IMR-90 (cell line): ENCODE results near the gene TMEM154. TPM values are rescaled to one million over a fixed set of nuclear protein-coding genes. Genes with fewer than 3 reads are reported as not detected.

Source experiments
- ATAC-seq: fragments of 200-7000 bp; cut with Tn5 transposase; 2 replicates; pipeline ENCODE4 v1.9.1; 2020; ENCODE audit warnings: low read depth, mild to moderate bottlenecking, moderate library complexity
- BruUV-seq: library from RNA; stranded (reverse); fragments of 400-500 nt; replicated peaks from 2 replicates; lab custom pipeline; 2021; lab: Mats Ljungman, UMichigan
- CTCF ChIA-PET: fragments of 300-600 bp; formaldehyde crosslinking; extraction: SDS; loops from one replicate; lab custom pipeline; 2021; ENCODE audit warnings: antibody characterized with exemption; lab: Yijun Ruan, JAX
- POLR2A ChIA-PET: fragments of 300-600 bp; sonication (Branson Sonifier 250); formaldehyde crosslinking; loops from one replicate; lab custom pipeline; 2022; ENCODE audit warnings: antibody characterized with exemption; ENCODE audit not compliant: unreplicated experiment; lab: Charles Lee
- DNase-seq: peaks from one replicate; pipeline ENCODE4 v3.0.0; 2013
- H2AFZ ChIP-seq: replicated peaks from 2 replicates; pipeline ENCODE3; 2013; ENCODE audit warnings: low read length, mild to moderate bottlenecking; ENCODE audit not compliant: poor library complexity
- H2AK5ac ChIP-seq: 2 replicates; pipeline ENCODE4 v1.6.1; 2013; ENCODE audit warnings: low read depth, low read length, inconsistent platforms
- H2AK9ac ChIP-seq: replicated peaks from 2 replicates; pipeline ENCODE3; 2013; ENCODE audit warnings: mild to moderate bottlenecking, low read depth, low read length, moderate library complexity; ENCODE audit not compliant: poor library complexity
- H2BK120ac ChIP-seq: 2 replicates; pipeline ENCODE4 v1.6.1; 2013; ENCODE audit warnings: low read depth, low read length, inconsistent platforms
- H2BK15ac ChIP-seq: 3 replicates; pipeline ENCODE4 v1.6.1; 2013; ENCODE audit warnings: low read depth, low read length, inconsistent platforms
- H2BK20ac ChIP-seq: 2 replicates; pipeline ENCODE4 v1.6.1; 2013; ENCODE audit warnings: low read depth, mild to moderate bottlenecking, inconsistent platforms, low read length, moderate library complexity
- H2BK5ac ChIP-seq: 2 replicates; pipeline ENCODE4 v1.6.1; 2013; ENCODE audit warnings: mild to moderate bottlenecking, low read depth, low read length, inconsistent platforms; ENCODE audit not compliant: poor library complexity, severe bottlenecking
- H3K14ac ChIP-seq: replicated peaks from 2 replicates; pipeline ENCODE4 v1.6.1; 2013; ENCODE audit warnings: low read depth, low read length, inconsistent platforms
- H3K18ac ChIP-seq: 2 replicates; pipeline ENCODE4 v1.6.1; 2013; ENCODE audit warnings: low read depth, low read length, control low read depth
- H3K23ac ChIP-seq: 2 replicates; pipeline ENCODE4 v1.6.1; 2013; ENCODE audit warnings: low read depth, low read length, inconsistent platforms
- H3K27ac ChIP-seq: 2 replicates; pipeline ENCODE4 v1.5.1; 2013; ENCODE audit warnings: mild to moderate bottlenecking, control low read depth, low read length; ENCODE audit not compliant: insufficient read depth
- H3K27me3 ChIP-seq: 2 replicates; pipeline ENCODE4 v1.6.1; 2013; ENCODE audit warnings: low read length; ENCODE audit not compliant: control insufficient read depth, insufficient read depth
- H3K36me3 ChIP-seq: 2 replicates; pipeline ENCODE4 v1.6.1; 2013; ENCODE audit warnings: low read length, mixed read lengths; ENCODE audit not compliant: control insufficient read depth, insufficient read depth
- H3K4ac ChIP-seq: 2 replicates; pipeline ENCODE4 v1.6.1; 2013; ENCODE audit warnings: low read depth, low read length, inconsistent platforms
- H3K4me1 ChIP-seq: 2 replicates; pipeline ENCODE4 v1.6.1; 2013; ENCODE audit warnings: low read length, mixed read lengths; ENCODE audit not compliant: control insufficient read depth, insufficient read depth
- H3K4me2 ChIP-seq: 2 replicates; pipeline ENCODE4 v1.6.1; 2013; ENCODE audit warnings: low read depth, mild to moderate bottlenecking, control low read depth, low read length, moderate library complexity
- H3K4me3 ChIP-seq: 2 replicates; pipeline ENCODE4 v1.5.1; 2013; ENCODE audit warnings: low read depth, mild to moderate bottlenecking, control low read depth, low read length, moderate library complexity; ENCODE audit not compliant: insufficient read depth
- H3K56ac ChIP-seq: 2 replicates; pipeline ENCODE4 v1.6.1; 2013; ENCODE audit warnings: low read length, inconsistent platforms; ENCODE audit not compliant: insufficient read depth; ENCODE audit errors: extremely low read depth
- H3K79me1 ChIP-seq, 2 experiments: 2 replicates each; pipeline ENCODE4 v1.6.1; 2013; ENCODE audit warnings: low read length in 2 of 2, inconsistent platforms in 1 of 2, low read depth in 1 of 2
- H3K9ac ChIP-seq: 2 replicates; pipeline ENCODE4 v1.6.1; 2013; ENCODE audit warnings: low read depth, low read length, control low read depth
- H3K9me1 ChIP-seq: 2 replicates; pipeline ENCODE4 v1.6.1; 2013; ENCODE audit warnings: low read length, inconsistent platforms; ENCODE audit not compliant: insufficient read depth
- H3K9me3 ChIP-seq: 2 replicates; pipeline ENCODE4 v1.6.1; 2013; ENCODE audit warnings: low read length; ENCODE audit not compliant: control insufficient read depth, insufficient read depth
- H4K20me1 ChIP-seq: 2 replicates; pipeline ENCODE4 v1.6.1; 2013; ENCODE audit warnings: low read length, inconsistent platforms; ENCODE audit not compliant: insufficient read depth
- H4K5ac ChIP-seq: 2 replicates; pipeline ENCODE4 v1.6.1; 2013; ENCODE audit warnings: mild to moderate bottlenecking, low read depth, low read length, control low read depth
- H4K8ac ChIP-seq, 2 experiments: 2 replicates each; pipeline ENCODE4 v1.6.1; 2013; ENCODE audit warnings: low read depth in 2 of 2, low read length in 2 of 2, control low read depth in 1 of 2, inconsistent platforms in 1 of 2
- H4K91ac ChIP-seq: 2 replicates; pipeline ENCODE4 v1.6.1; 2013; ENCODE audit warnings: low read depth, low read length, inconsistent platforms; ENCODE audit not compliant: insufficient read depth
- BHLHE40 ChIP-seq: fragments of 150-350 bp; IDR thresholded peaks from 2 replicates; pipeline ENCODE4 v1.6.1; 2016; ENCODE audit warnings: mild to moderate bottlenecking, low read depth, low read length
- FOS ChIP-seq: fragments of 150-350 bp; IDR thresholded peaks from 2 replicates; pipeline ENCODE4 v1.6.1; 2016; ENCODE audit warnings: low read depth, low read length
- MAFK ChIP-seq: IDR thresholded peaks from 2 replicates; pipeline ENCODE4 v1.6.1; 2012; ENCODE audit warnings: low read depth, low read length, improper control_type of control experiment
- RAD21 ChIP-seq: IDR thresholded peaks from 2 replicates; pipeline ENCODE4 v1.6.1; 2012; ENCODE audit warnings: low read length, improper control_type of control experiment
- RCOR1 ChIP-seq: IDR thresholded peaks from 2 replicates; pipeline ENCODE4 v1.6.1; 2012; ENCODE audit warnings: mild to moderate bottlenecking, low read length, improper control_type of control experiment; ENCODE audit not compliant: insufficient replicate concordance
- SMC3 ChIP-seq: fragments of 150-350 bp; IDR thresholded peaks from 2 replicates; pipeline ENCODE4 v1.6.1; 2016; ENCODE audit warnings: low read depth, mild to moderate bottlenecking, antibody characterized with exemption, low read length, moderate library complexity
- WGBS, 2 experiments: methylation state at CpG; one replicate each; pipeline versions ENCODE4 v1.1.5 to v1.1.7; 2013; ENCODE audit warnings: missing lambda C conversion rate in 2 of 2; ENCODE audit not compliant: insufficient read length in 1 of 2; ENCODE audit errors: extremely low coverage in 2 of 2; 5-methylcytosine and 5-hydroxymethylcytosine counted together
- dilution Hi-C: fragments of 300-500 bp; cut with HindIII; formaldehyde crosslinking; loops from one replicate; pipeline ENCODE4 v1.14.3; 2018; ENCODE audit warnings: low sequenced_read_pairs; ENCODE audit not compliant: unreplicated experiment
- in situ Hi-C: fragments of 300-500 bp; cut with MboI; formaldehyde crosslinking; loops from 3 replicates; pipeline ENCODE4 v1.14.3; 2019; ENCODE audit warnings: low sequenced_read_pairs, inconsistent platforms, mixed read lengths
- intact Hi-C: fragments of 100-400 bp; cut with micrococcal nuclease; formaldehyde crosslinking; loops from 2 replicates; pipeline ENCODE4 v1.10.0; 2022
- polyA plus RNA-seq, 3 experiments: library from polyadenylated mRNA; depleted of rRNA; stranded (reverse); fragments of >200 nt; gene quantifications; 2 replicates each; pipeline ENCODE4 v1.2.3, GENCODE V29; 2012; ENCODE audit warnings: low replicate concordance in 1 of 3
- total RNA-seq: library from RNA; depleted of rRNA; stranded (reverse); fragments of >200 nt; gene quantifications from 2 replicates; pipeline ENCODE4 v1.2.3, GENCODE V29; 2012
- TF ChIP-seq, protein P1 (sequence below): fragments of 150-350 bp; IDR thresholded peaks from 2 replicates; pipeline ENCODE4 v1.6.1; 2017; ENCODE audit warnings: mild to moderate bottlenecking, antibody characterized with exemption, low read length, low read depth
- TF ChIP-seq, protein P2 (sequence below): conservative IDR thresholded peaks from 2 replicates; pipeline ENCODE4 v1.5.1; 2012; ENCODE audit warnings: mild to moderate bottlenecking, low read depth, low read length, improper control_type of control experiment

The TMEM154 gene
- total and polyA plus RNA-seq, 2 of the 4 experiments (the other 2 are of a cell fraction): 0.12 to 0.18 TPM

DNA sequence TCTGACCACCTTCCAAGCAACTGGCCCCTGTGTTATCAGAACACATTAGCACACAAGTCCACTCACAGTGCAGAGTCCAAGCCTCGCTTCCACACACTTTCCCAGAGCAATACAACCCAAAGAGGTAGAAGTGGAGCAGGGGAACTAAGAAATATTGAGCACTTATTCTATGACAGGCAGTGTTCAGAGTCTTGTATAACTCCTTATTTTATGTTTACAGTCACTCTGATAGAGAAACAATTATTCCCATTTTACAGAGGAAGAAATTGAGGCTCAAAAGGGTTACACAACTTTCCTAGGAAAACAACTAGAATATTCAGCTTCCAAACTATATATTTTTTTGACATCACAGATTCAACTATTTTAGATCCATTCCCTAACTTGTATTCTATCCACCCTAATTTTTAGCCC, 18.3 kb upstream of the TMEM154 start:
- dilution Hi-C loops: no loop called here

More for the DNA sequence above, 18.3 kb upstream of the TMEM154 start:
- H2AFZ ChIP-seq: no peak overlapping the region
- H2BK120ac ChIP-seq: no peak overlapping the region
- ATAC-seq: no peak
- no peaks in the 10 kb centered on the region for H3K4me1 ChIP-seq
- no peak overlapping the region for H3K4me3 ChIP-seq
- H3K4ac ChIP-seq: no peak overlapping the region
- no peak overlapping the region for H3K14ac ChIP-seq
- intact Hi-C loops: no loop called here
- DNase-seq: no peak
- no peak overlapping the region for H4K5ac ChIP-seq
- no peaks in the 10 kb centered on the region for H4K20me1 ChIP-seq
- H3K9me3 ChIP-seq: no peaks in the 10 kb centered on the region
- POLR2A ChIA-PET: no interaction called here
- no peak overlapping the region for H3K27ac ChIP-seq
- H3K23ac ChIP-seq: no peak overlapping the region
- H3K79me1 ChIP-seq: no peaks in the 10 kb centered on the region
- H3K27me3 ChIP-seq: peaks cover 21% of the 10 kb centered on the region
- no peak overlapping the region for H2BK5ac ChIP-seq
- H2BK15ac ChIP-seq: no peak overlapping the region
- H2BK20ac ChIP-seq: no peak overlapping the region
- in situ Hi-C loops: no loop called here
- CTCF ChIA-PET: no interaction called here
- H4K8ac ChIP-seq: no peak overlapping the region
- no peaks in the 10 kb centered on the region for H3K9me1 ChIP-seq
- no peak overlapping the region for H3K56ac ChIP-seq
- H4K91ac ChIP-seq: no peak overlapping the region
- no peak overlapping the region for H3K9ac ChIP-seq
- no CpG with 5 or more reads among the region's 1 CpG for WGBS, 2 experiments
- TF ChIP-seq, protein P1, sequence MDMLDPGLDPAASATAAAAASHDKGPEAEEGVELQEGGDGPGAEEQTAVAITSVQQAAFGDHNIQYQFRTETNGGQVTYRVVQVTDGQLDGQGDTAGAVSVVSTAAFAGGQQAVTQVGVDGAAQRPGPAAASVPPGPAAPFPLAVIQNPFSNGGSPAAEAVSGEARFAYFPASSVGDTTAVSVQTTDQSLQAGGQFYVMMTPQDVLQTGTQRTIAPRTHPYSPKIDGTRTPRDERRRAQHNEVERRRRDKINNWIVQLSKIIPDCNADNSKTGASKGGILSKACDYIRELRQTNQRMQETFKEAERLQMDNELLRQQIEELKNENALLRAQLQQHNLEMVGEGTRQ: no peak
- TF ChIP-seq RAD21 (no peak), RCOR1 (no peak), BHLHE40 (no peak), SMC3 (no peak), MAFK (no peak), FOS (no peak)
- TF ChIP-seq, protein P2, sequence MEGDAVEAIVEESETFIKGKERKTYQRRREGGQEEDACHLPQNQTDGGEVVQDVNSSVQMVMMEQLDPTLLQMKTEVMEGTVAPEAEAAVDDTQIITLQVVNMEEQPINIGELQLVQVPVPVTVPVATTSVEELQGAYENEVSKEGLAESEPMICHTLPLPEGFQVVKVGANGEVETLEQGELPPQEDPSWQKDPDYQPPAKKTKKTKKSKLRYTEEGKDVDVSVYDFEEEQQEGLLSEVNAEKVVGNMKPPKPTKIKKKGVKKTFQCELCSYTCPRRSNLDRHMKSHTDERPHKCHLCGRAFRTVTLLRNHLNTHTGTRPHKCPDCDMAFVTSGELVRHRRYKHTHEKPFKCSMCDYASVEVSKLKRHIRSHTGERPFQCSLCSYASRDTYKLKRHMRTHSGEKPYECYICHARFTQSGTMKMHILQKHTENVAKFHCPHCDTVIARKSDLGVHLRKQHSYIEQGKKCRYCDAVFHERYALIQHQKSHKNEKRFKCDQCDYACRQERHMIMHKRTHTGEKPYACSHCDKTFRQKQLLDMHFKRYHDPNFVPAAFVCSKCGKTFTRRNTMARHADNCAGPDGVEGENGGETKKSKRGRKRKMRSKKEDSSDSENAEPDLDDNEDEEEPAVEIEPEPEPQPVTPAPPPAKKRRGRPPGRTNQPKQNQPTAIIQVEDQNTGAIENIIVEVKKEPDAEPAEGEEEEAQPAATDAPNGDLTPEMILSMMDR: no peak
- H2AK9ac ChIP-seq: no peak overlapping the region
- H3K4me2 ChIP-seq: no peak overlapping the region
- H3K18ac ChIP-seq: no peak overlapping the region
- no TSS peak for BruUV-seq
- H2AK5ac ChIP-seq: no peak overlapping the region
- no peaks in the 10 kb centered on the region for H3K36me3 ChIP-seq
